ENCODE results near the gene RAB9A.

The RAB9A gene

DNA sequence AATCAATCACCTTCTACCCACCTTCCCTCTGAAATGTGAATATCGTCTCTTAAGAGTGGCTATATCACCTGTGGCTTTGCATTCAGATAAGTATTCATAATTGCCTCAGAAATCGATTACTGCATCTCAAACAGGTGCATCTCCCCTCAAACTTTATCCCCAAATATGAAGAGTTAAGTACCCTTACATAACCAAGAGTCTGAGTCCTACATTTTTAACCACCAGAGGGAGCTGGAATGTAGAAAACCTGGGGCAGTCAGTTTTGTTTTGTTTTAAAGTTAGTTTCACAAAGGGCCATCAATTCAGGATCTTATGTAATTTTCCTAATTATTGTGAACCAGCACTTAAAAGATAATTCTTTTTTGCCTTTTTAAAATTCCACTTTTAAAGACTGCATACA lies 30.3 kb upstream of the RAB9A start:
- peak; percentile 56 for TF ChIP-seq CTCF (conservative IDR thresholded peaks at IDR 0.05; ENCODE audit: low read depth, low read length)
- H3K4me3 ChIP-seq (ENCODE audit: low read depth, low read length) = no peak overlapping the region
- peak; percentile 73 for DNase-seq (ENCODE audit: low read depth)

DNA sequence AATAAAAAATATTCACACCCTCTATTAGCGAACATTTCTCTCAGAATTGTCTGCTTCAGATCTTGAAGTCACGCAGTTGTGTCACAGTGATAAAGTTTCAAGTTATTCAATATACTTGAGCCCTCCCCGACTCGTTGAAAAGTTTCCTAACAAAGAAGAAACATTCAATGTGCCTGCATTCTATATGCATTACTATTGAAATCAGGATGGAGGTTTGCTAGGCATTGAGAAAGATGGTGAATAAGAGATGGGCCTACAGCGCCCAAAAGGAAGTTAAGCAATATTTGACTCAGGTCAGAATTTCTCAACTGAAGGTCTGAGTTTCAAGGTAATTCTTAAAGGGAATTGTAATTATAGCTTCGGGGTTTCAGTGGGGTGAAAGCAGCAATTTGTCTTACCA lies 29.9 kb upstream of the RAB9A start:
- H3K4me3 ChIP-seq (ENCODE audit: low read depth, low read length) = no peak overlapping the region
- no peak for TF ChIP-seq CTCF (conservative IDR thresholded peaks at IDR 0.05; ENCODE audit: low read depth, low read length)
- DNase-seq (ENCODE audit: low read depth) = peak; percentile 75

GRCh38 chrX:13661735-13662288 lies 27.1 kb upstream of the RAB9A start:
- TF ChIP-seq CTCF (conservative IDR thresholded peaks at IDR 0.05; ENCODE audit: low read depth, low read length) = no peak
- DNase-seq (ENCODE audit: low read depth) = no peak
- no peak overlapping the region for H3K4me3 ChIP-seq (ENCODE audit: low read depth, low read length)

- H3K4me3 ChIP-seq (ENCODE audit: low read depth, low read length) = no peak overlapping the region
- no peak for TF ChIP-seq CTCF (conservative IDR thresholded peaks at IDR 0.05; ENCODE audit: low read depth, low read length)
- DNase-seq (ENCODE audit: low read depth) = peak; percentile 66
These were observed 26.6 kb upstream of the RAB9A start for GRCh38 chrX:13662355-13662791.

GRCh38 chrX:13664020-13664419 lies 24.9 kb upstream of the RAB9A start:
- DNase-seq (ENCODE audit: low read depth) = no peak
- no peak for TF ChIP-seq CTCF (conservative IDR thresholded peaks at IDR 0.05; ENCODE audit: low read depth, low read length)

GRCh38 chrX:13666836-13667235 lies 22.1 kb upstream of the RAB9A start:
- H3K4me3 ChIP-seq (ENCODE audit: low read depth, low read length) = no peak overlapping the region
- DNase-seq (ENCODE audit: low read depth) = no peak
- TF ChIP-seq CTCF (conservative IDR thresholded peaks at IDR 0.05; ENCODE audit: low read depth, low read length) = no peak

More at GRCh38 chrX:13664020-13664419, 24.9 kb upstream of the RAB9A start:
- H3K4me3 ChIP-seq (ENCODE audit: low read depth, low read length) = no peak overlapping the region

DNA sequence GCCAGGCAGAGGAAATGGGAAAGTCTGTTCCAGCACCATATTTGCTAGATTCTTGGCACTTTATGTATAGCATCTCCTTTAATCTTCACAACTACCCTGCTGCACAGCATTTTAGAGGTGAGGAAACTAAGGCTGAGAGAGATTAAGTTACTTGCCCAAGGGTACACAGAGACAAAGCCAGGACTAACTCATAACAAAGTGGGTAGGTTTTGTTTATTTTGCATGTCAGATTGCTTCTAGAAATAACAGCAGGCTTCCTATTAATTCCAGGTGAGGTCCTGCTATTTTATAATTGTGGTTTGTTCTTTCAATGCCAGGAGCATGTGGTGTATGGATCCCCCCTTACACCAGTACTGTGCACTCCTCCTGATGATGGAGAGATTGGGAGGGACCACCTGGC lies 21.0 kb upstream of the RAB9A start:
- H3K4me3 ChIP-seq (ENCODE audit: low read depth, low read length) = no peak overlapping the region
- no peak for TF ChIP-seq CTCF (conservative IDR thresholded peaks at IDR 0.05; ENCODE audit: low read depth, low read length)
- DNase-seq (ENCODE audit: low read depth) = no peak
